HG03064 (cell line): ENCODE results near the gene ASB18.

Source experiments
- ATAC-seq: cut with Tn5 transposase; IDR thresholded peaks from one replicate; pipeline ENCODE4 v1.9.1; 2021; ENCODE audit warnings: low read depth; ENCODE audit not compliant: unreplicated experiment

The ASB18 gene

DNA sequence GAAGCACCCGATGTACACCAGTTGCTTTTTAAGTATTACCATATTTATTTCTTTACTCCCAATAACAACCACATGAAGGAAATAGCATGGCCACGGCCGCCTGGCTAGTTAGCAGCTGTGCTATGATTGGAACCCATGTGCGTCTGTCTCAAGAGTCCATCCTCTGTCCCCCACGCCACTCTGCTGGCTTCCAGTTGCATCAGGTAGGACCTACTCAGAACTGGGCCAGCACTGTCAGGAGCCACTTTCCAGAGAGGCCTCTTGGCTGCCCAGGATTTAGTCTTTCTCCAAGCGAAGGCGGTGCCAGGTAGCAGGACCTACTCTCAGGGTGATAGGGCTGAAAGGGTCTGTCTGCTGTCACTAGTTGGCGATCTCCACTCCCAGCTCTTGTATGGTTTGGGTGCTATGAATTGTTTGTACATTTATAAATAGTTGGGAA, 22.1 kb downstream of the ASB18 start:
- ATAC-seq: no peak

DNA sequence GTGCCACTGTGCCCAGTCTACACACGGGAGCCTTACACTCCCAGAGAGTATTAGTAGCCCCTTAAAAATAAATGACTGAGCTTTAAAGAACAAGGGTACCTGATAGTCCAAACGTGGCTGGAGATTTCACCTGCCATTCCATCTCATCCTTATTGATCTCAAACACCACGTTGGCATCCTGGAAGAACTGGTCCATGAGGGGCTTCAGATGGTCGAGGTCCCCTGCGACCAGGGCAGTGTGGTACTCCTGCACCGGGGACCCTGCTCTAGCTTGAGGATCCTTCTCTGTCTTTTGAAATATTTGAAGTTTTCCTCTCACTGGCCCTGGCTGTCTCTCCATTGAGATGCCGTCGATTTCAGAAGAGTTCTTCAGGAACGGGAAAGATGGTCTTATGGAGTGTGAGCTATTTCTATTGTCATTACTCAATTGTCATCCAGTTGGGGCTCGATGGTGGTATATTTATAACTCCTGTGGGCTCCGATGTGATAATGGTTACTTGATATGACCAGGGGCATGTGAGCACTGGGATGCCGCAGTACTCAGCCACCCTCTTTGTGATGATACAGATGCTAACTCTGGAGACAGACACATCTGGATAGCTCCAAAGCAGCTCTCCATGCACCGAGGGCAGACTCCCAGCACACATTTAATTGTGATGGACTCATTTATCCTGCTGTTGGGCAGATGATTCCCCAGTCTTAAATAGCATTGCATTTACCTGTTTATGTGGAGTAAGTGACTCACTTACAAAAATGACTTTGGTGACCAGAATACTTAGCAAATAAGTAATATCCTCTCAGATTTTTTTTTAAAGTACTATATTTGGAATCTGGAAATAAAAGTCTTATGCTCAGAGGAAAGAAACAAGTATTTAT, 22.8 kb downstream of the ASB18 start:
- ATAC-seq: no peak

DNA sequence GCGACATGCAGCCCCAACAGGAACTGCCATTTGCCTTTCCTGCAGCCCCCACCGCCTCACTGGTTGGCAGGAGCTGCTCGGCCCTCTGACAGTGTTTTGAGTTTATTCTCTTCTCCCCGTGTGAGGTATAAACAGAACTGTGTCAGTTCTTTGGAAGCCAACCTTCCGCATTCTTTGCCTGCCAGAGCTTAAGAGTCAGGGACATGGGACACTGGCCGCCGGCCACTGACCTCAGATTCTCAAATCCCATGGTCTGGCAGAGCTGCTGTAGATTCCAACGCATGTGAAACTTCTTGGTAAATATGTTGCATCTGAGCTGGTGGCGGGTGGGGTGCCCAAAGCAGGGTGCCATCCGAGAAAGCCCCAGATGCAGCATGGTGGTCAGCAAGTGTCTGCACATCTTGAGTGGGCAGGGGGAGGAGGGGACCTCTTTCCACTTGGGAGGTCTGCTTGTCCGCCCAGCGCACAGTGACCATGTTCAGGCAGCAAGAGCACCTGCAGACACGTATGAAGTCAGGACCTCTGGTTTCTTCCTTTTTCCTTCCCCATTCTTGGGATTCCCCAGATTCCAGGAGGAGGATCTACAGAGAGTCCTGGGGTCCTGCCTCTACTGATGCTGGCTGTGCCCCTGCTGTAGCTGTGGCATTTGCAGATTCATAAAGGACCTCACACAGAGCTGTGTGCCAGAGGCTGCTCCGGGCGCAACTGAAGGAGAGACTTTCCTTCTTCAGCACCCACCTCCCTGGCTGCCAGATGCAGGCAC, 23.8 kb downstream of the ASB18 start:
- ATAC-seq: no peak

DNA sequence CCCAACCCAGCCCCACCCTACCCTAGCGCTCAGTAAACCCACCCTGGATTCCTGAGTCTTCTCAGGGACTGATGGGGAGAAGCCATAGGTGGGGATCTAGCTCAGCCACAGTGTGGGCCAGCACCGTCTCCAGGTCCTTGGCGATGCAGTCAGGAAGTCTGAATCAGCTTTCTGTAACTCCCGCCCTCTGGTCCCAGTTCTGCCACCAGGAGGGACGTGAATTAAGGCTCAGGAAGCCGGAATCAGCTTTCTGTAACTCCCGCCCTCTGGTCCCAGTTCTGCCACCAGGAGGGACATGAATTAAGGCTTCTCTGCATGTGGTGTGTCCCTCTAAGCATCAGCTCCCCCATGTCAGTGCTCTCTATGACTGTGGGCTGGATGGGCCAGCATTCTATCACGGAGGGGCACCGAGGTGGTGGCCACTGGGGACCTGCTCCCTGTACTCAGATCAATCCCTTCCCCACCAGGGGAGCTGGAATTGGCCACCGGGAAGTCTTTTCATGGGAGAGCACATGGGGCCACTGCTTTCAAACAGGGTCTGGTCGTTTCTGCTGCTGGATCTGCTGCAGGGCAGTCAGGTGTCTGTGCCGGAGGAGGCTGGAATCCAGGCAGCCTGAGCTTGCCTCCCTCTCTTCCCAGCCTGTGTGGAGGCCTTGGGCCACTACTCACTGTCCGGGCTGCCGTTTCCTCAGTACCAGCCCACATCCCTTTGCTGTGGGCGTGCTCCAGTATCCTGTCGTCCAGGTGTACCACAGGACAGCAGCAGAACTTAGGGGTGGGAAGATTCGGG, 24.7 kb downstream of the ASB18 start:
- no peak for ATAC-seq

- ATAC-seq: no peak
These were observed 25.5 kb downstream of the ASB18 start for GRCh38 chr2:236238751-236239150.

GRCh38 chr2:236237468-236238190, 26.6 kb downstream of the ASB18 start:
- ATAC-seq: no peak

DNA sequence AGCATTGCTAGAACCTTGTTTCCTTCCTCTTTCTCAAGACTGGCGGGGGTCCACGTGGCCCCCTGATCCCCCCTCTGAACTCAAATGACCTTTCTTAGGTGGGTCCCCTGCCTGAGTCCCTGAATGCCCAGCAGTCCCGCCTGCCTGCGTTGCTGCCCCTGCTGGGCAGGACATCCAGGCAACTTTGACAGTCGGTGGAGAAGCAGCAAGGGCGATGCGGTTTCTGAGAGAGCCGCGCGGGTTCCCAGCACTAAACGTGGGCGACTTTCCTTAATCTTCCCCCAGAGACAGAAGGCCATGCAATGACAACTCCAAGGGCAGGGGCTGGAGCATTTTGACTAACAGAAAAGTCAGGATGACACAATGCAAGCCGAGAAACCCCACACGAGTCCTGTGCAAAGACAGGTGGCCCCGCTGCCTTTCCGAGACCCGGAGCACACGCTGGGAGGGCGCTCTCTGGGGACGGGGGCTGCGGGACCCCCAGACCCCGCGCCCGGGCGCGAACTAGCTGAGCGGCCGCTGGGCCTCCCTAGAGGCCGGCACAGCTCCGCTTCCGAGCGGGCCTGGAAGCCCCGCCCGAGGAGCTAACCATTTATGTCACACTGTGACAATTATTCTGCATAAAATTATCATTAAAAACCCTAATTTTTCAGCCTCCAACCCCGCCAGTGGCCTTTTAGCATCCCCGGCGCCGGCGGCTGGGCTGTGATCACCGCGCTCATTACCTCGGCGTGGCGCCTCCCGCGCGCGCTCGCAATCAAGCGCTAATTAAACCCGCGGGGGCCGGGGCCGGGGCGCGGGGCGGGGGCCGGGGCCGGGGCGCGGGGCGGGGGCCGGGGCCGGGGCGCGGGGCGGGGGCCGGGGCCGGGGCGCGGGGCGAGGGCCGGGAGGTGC, 27.4 kb downstream of the ASB18 start:
- ATAC-seq: no peak

GRCh38 chr2:236229186-236229585, 35.0 kb downstream of the ASB18 start:
- ATAC-seq: no peak

DNA sequence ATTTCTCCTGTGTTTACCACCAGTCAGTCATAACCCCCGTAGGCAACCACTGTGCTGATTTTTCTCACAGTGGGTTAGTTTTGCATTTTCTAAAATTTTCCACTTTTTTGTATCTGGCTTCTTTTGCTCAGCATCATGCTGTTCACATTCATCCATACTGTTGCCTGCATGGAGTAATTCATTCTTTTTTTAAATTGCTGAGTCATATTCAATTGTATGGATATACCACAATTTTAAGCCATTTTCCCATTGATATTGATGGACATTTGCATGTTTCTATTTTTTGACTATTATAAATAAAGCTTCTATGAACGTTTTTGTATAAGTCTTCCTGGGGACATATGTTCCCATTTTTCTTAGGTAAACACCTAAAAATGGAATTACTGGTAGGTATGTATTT, 40.5 kb downstream of the ASB18 start:
- no peak for ATAC-seq

- no peak for ATAC-seq
These were observed 42.4 kb downstream of the ASB18 start for GRCh38 chr2:236221798-236222197.

GRCh38 chr2:236219411-236219810, 44.8 kb downstream of the ASB18 start:
- ATAC-seq: no peak

- no peak for ATAC-seq
These were observed 46.3 kb downstream of the ASB18 start for GRCh38 chr2:236217926-236218325.

- no peak for ATAC-seq
These were observed 47.5 kb downstream of the ASB18 start for GRCh38 chr2:236216711-236217110.

GRCh38 chr2:236215761-236216333, 48.4 kb downstream of the ASB18 start:
- ATAC-seq: no peak

- ATAC-seq: no peak
These were observed 49.0 kb downstream of the ASB18 start for GRCh38 chr2:236215196-236215595.

DNA sequence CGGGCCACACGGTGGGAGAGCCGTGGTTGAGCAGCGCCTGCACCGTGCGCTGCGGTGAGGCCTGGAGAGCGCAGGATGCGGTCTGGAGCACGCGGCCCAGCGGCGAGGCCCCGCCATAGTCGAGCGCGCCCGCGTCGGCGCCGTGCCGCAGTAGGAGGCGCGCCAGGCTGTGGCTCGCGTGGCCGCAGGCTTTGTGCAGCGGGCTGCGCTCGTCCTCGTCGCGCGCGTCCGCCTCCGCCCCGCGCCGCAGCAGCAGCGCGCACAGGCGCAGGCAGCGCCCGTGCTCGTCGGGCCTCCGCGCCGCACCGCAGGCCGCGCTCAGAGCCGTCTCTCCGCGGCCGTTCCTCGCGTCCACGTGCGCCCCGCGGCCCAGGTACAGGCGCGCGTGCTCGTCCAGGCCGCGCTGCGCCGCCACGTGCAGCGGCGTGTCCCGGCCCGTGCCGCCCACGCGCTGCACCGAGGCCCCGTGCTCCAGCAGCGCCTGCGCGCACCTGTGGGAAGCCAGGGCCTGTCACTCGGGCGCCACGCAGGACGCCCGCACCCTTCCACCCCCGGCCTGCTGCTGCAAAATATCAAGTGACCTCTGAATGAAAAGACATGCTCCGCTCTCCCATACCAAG, 49.7 kb downstream of the ASB18 start:
- no peak for ATAC-seq

DNA sequence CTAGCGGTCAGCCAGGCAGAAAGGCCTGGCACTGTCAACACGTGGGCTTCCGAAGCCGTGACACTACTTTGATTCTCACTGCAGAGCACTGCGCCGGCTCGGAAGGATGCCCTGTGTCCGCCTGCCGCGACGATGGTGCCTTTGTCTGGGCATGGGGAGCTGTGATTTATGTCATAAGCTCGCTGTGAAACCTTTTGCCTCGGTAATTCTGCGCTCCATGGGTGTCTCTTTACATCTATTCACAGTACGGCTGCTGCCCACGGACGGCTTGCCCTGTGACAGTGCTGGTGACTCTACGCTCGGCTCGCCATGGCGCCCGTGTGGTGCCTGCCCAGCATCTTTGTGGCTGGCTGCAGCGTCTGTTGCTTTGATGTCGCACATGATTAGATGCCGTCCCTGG, 52.9 kb downstream of the ASB18 start:
- ATAC-seq: no peak

DNA sequence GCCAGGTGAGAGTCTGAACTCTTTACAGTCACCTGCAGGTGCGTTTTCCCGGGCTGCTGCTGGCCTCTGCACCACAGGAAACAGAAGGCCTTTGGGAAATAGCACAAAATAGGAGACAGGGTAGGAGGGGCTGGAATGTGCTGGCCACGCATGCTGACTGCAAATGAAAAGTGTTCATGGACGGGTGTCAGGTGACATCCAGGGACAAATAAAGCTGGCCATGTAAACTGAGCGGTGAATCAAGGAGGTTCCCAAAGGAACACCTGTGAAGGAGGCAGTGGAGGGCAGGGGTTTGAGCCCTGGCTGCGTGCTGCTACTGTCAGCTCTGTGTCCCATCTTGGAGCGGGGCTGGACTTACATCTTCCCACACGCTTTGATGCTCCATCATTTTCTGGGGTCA, 53.7 kb downstream of the ASB18 start:
- no peak for ATAC-seq

DNA sequence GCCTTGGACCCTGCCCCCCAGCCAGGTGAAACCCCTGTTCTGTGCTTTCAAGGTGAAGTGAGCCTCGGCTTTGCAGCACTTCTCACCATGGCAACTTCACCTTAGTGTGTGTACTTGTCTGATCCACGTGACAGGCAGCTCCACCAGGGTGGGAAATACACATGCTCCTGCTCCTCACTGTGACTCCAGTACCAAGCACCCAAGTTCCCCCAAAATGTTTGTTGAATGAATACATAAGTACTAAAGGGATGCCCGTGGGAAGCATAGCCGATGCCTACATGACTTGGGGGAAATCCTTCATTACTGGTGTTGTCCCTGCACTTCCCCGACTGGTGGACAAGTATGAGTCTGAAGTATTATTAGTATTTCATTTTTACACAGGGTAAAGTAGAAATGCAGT, 54.2 kb downstream of the ASB18 start:
- ATAC-seq: no peak
